GM03348 (cell line): Measurements from ENCODE around the gene DUS1L.

Experiments used
- DNase-seq: peaks from one replicate; pipeline ENCODE4 v3.0.0; 2012; ENCODE audit warnings: low spot score

The DUS1L gene

GRCh38 chr17:82087961-82088837 lies 22.6 kb upstream of the DUS1L start:
- DNase-seq: no peak

- no peak for DNase-seq
Observed at GRCh38 chr17:82086941-82087906, 21.6 kb upstream of the DUS1L start.

GRCh38 chr17:82085931-82086764 lies 20.5 kb upstream of the DUS1L start:
- no peak for DNase-seq

GRCh38 chr17:82085031-82085861 lies 19.6 kb upstream of the DUS1L start:
- no peak for DNase-seq

- no peak for DNase-seq
Observed at GRCh38 chr17:82084373-82085030, 18.9 kb upstream of the DUS1L start.

- DNase-seq: no peak
Observed at GRCh38 chr17:82083533-82084359, 18.1 kb upstream of the DUS1L start.

GRCh38 chr17:82083009-82083408 lies 17.4 kb upstream of the DUS1L start:
- no peak for DNase-seq

- DNase-seq: no peak
Observed at GRCh38 chr17:82082456-82082855, 16.9 kb upstream of the DUS1L start.

GRCh38 chr17:82081966-82082365 lies 16.4 kb upstream of the DUS1L start:
- DNase-seq: no peak

GRCh38 chr17:82081546-82081945 lies 15.9 kb upstream of the DUS1L start:
- DNase-seq: no peak

GRCh38 chr17:82080789-82081464 lies 15.3 kb upstream of the DUS1L start:
- no peak for DNase-seq

GRCh38 chr17:82080048-82080788 lies 14.6 kb upstream of the DUS1L start:
- DNase-seq: no peak

- no peak for DNase-seq
Observed at GRCh38 chr17:82079001-82079677, 13.5 kb upstream of the DUS1L start.

- DNase-seq: no peak
Observed at GRCh38 chr17:82078433-82078832, 12.8 kb upstream of the DUS1L start.

- DNase-seq: no peak
Observed at GRCh38 chr17:82077617-82078358, 12.2 kb upstream of the DUS1L start.

- DNase-seq: no peak
Observed at GRCh38 chr17:82076785-82077591, 11.4 kb upstream of the DUS1L start.
